Ishikawa (cell line): ENCODE results near the gene RNF112.

Experiments
- CEBPB ChIP-seq: IDR thresholded peaks from 2 replicates; pipeline ENCODE4 v1.6.1; 2012
- CREB1 ChIP-seq: IDR thresholded peaks from 2 replicates; pipeline ENCODE4 v1.6.1; 2012; ENCODE audit warnings: low read depth
- EGR1 ChIP-seq: IDR thresholded peaks from 2 replicates; pipeline ENCODE4 v1.6.1; 2012
- EP300 ChIP-seq: IDR thresholded peaks from 2 replicates; pipeline ENCODE4 v1.6.1; 2012; ENCODE audit warnings: borderline replicate concordance
- FOXM1 ChIP-seq: IDR thresholded peaks from 2 replicates; pipeline ENCODE4 v1.6.1; 2012; ENCODE audit warnings: low read depth, borderline replicate concordance
- MAX ChIP-seq: IDR thresholded peaks from 2 replicates; pipeline ENCODE4 v1.6.1; 2012
- NFIC ChIP-seq: IDR thresholded peaks from 2 replicates; pipeline ENCODE4 v1.6.1; 2012
- RAD21 ChIP-seq: IDR thresholded peaks from 2 replicates; pipeline ENCODE4 v1.6.1; 2012; ENCODE audit warnings: low read depth
- REST ChIP-seq: IDR thresholded peaks from 2 replicates; pipeline ENCODE4 v1.6.1; 2012; ENCODE audit warnings: low read depth, mild to moderate bottlenecking
- TAF1 ChIP-seq: IDR thresholded peaks from 2 replicates; pipeline ENCODE4 v1.6.1; 2012; ENCODE audit warnings: low read depth, mild to moderate bottlenecking
- TCF12 ChIP-seq: IDR thresholded peaks from 2 replicates; pipeline ENCODE4 v1.6.1; 2012; ENCODE audit warnings: low read depth
- TEAD4 ChIP-seq: IDR thresholded peaks from 2 replicates; pipeline ENCODE4 v1.6.1; 2012
- USF1 ChIP-seq: IDR thresholded peaks from 2 replicates; pipeline ENCODE4 v1.6.1; 2012
- YY1 ChIP-seq: IDR thresholded peaks from 2 replicates; pipeline ENCODE4 v1.6.1; 2012; ENCODE audit warnings: low read depth
- ZBTB7A ChIP-seq: IDR thresholded peaks from 2 replicates; pipeline ENCODE4 v1.6.1; 2012; ENCODE audit warnings: low read depth

Gene RNF112

GRCh38 chr17:19456016-19456927 lies 45.2 kb downstream of the RNF112 start:
- no peak for TF ChIP-seq MAX
- no peak for TF ChIP-seq RAD21
- no peak for TF ChIP-seq TEAD4
- no peak for TF ChIP-seq NFIC
- TF ChIP-seq USF1, result no peak
- no peak for TF ChIP-seq TCF12
- no peak for TF ChIP-seq CREB1
- no peak for TF ChIP-seq TAF1

- TF ChIP-seq CREB1 (no peak), FOXM1 (no peak), MAX (no peak)
Observed at GRCh38 chr17:19457046-19457445, 46.0 kb downstream of the RNF112 start.

GRCh38 chr17:19457830-19458271 lies 46.8 kb downstream of the RNF112 start:
- TF ChIP-seq MAX, result no peak
- TF ChIP-seq FOXM1, result no peak
- no peak for TF ChIP-seq REST
- no peak for TF ChIP-seq TEAD4
- no peak for TF ChIP-seq EP300
- TF ChIP-seq ZBTB7A, result no peak
- TF ChIP-seq CEBPB, result no peak
- no peak for TF ChIP-seq TCF12
- no peak for TF ChIP-seq TAF1
- TF ChIP-seq YY1, result no peak
- TF ChIP-seq USF1, result no peak
- TF ChIP-seq NFIC, result no peak
- TF ChIP-seq CREB1, result no peak

GRCh38 chr17:19460700-19461099 lies 49.7 kb downstream of the RNF112 start:
- TF ChIP-seq NFIC (peak; percentile 24; the same call in 1 of the 2 replicates), REST (no peak)

GRCh38 chr17:19461116-19461515 lies 50.1 kb downstream of the RNF112 start:
- TF ChIP-seq TEAD4 (0 out of 2 replicates have a peak, but pooled peaks have one; percentile 4), NFIC (peak; percentile 3; the same call in 1 of the 2 replicates), USF1 (no peak)

GRCh38 chr17:19461681-19462080 lies 50.6 kb downstream of the RNF112 start:
- TF ChIP-seq ZBTB7A (no peak), MAX (no peak), TAF1 (no peak), TEAD4 (no peak), USF1 (no peak), CREB1 (no peak), TCF12 (no peak), FOXM1 (no peak), EGR1 (no peak), RAD21 (no peak), REST (no peak), EP300 (no peak), NFIC (no peak), YY1 (no peak)
